HepG2 (cell line): ENCODE data around the gene TRNP1. TPM values are rescaled to one million over a fixed set of nuclear protein-coding genes. Genes with fewer than 3 reads are reported as not detected.
A peak's percentile ranks its signal among the peaks of the same experiment; 100 is the strongest.

Experiments
- CBX5 ChIP-seq: sonication (generic); formaldehyde crosslinking; IDR thresholded peaks from 2 replicates; pipeline ENCODE4 v1.4.0; 2020; ENCODE audit warnings: missing genetic modification reagents, borderline replicate concordance
- ESRRA ChIP-seq: sonication (generic); formaldehyde crosslinking; IDR thresholded peaks from 2 replicates; pipeline ENCODE4 v1.5.1; 2020; ENCODE audit warnings: mild to moderate bottlenecking, low read depth, missing genetic modification reagents
- HOXA3 ChIP-seq: sonication (generic); formaldehyde crosslinking; IDR thresholded peaks from 2 replicates; pipeline ENCODE4 v1.5.0; 2020; ENCODE audit warnings: missing genetic modification reagents
- KLF13 ChIP-seq: sonication (generic); formaldehyde crosslinking; IDR thresholded peaks from 2 replicates; pipeline ENCODE4 v1.4.0; 2020; ENCODE audit warnings: mild to moderate bottlenecking, missing genetic modification reagents
- MEIS1 ChIP-seq: sonication (generic); formaldehyde crosslinking; IDR thresholded peaks from 2 replicates; pipeline ENCODE4 v1.9.0; 2021; ENCODE audit warnings: mild to moderate bottlenecking, missing genetic modification reagents, moderate library complexity, borderline replicate concordance
- PCBP1 ChIP-seq: fragments of 200-400 bp; formaldehyde crosslinking; IDR thresholded peaks from 2 replicates; pipeline ENCODE4 v1.6.1; 2017; ENCODE audit warnings: mild to moderate bottlenecking, low read depth, low read length, borderline replicate concordance
- POLR2AphosphoS2 ChIP-seq: IDR thresholded peaks from 2 replicates; pipeline ENCODE4 v1.6.1; 2011; ENCODE audit warnings: low read depth, low read length, improper control_type of control experiment
- RARA ChIP-seq: IDR thresholded peaks from 2 replicates; pipeline ENCODE4 v1.6.1; 2016; ENCODE audit warnings: missing genetic modification reagents, missing compliant biosample characterization
- RARG ChIP-seq: sonication (generic); formaldehyde crosslinking; IDR thresholded peaks from 2 replicates; pipeline ENCODE4 v1.4.0; 2020; ENCODE audit warnings: low read depth, mild to moderate bottlenecking, missing genetic modification reagents
- RELA ChIP-seq: sonication (generic); formaldehyde crosslinking; IDR thresholded peaks from 2 replicates; pipeline ENCODE4 v1.4.0; 2020; ENCODE audit warnings: missing genetic modification reagents
- SIN3B ChIP-seq: fragments of 150-350 bp; IDR thresholded peaks from 2 replicates; pipeline ENCODE4 v1.6.1; 2014; ENCODE audit warnings: low read length
- SMARCC2 ChIP-seq: fragments of 450-650 bp; IDR thresholded peaks from 2 replicates; pipeline ENCODE4 v1.6.1; 2017; ENCODE audit warnings: antibody characterized with exemption, mild to moderate bottlenecking
- TARDBP ChIP-seq: sonication (generic); formaldehyde crosslinking; IDR thresholded peaks from 2 replicates; pipeline ENCODE4 v1.8.0; 2022; ENCODE audit warnings: mild to moderate bottlenecking, missing genetic modification reagents
- TGIF2 ChIP-seq: IDR thresholded peaks from 2 replicates; pipeline ENCODE4 v1.6.1; 2016; ENCODE audit warnings: control low read depth, missing compliant biosample characterization
- ZMYM4 ChIP-seq: sonication (generic); formaldehyde crosslinking; IDR thresholded peaks from 2 replicates; pipeline ENCODE4 v1.8.1; 2023; ENCODE audit warnings: mild to moderate bottlenecking, missing genetic modification reagents
- ZNF567 ChIP-seq: sonication (generic); formaldehyde crosslinking; IDR thresholded peaks from 2 replicates; pipeline ENCODE4 v1.8.1; 2023; ENCODE audit warnings: mild to moderate bottlenecking, missing genetic modification reagents, borderline replicate concordance
- ZNF883 ChIP-seq: sonication (generic); formaldehyde crosslinking; IDR thresholded peaks from 2 replicates; pipeline ENCODE4 v1.5.1; 2020; ENCODE audit warnings: mild to moderate bottlenecking, missing genetic modification reagents; ENCODE audit errors: not compliant biosample characterization
- ZSCAN9 ChIP-seq: IDR thresholded peaks from 2 replicates; pipeline ENCODE4 v1.6.1; 2016; ENCODE audit warnings: borderline replicate concordance
- polyA plus RNA-seq, 8 experiments: library from polyadenylated mRNA; depleted of rRNA in 3 of 8; stranded (reverse) in 7 of 8; unstranded in 1 of 8; fragments of >200 nt; fragmentation: Illumina TruSeq in 4 of 8; extraction: Trizol in 4 of 8; gene quantifications; 2 replicates each; pipeline versions ENCODE4 v1.2.1 to v1.2.3, GENCODE V29; 2011 to 2016; ENCODE audit warnings: low read depth in 4 of 8, missing spikeins in 1 of 8, mixed read lengths in 1 of 8; ENCODE audit not compliant: insufficient read depth in 1 of 8
- total RNA-seq, 5 experiments: library from RNA; depleted of rRNA; stranded (reverse); fragments of >200 nt; fragmentation: Illumina TruSeq; extraction: Trizol; gene quantifications; 2 replicates each; pipeline ENCODE4 v1.2.3, GENCODE V29; 2016; ENCODE audit warnings: low read depth in 1 of 5
- TF ChIP-seq, protein P1 (sequence below): sonication (generic); formaldehyde crosslinking; IDR thresholded peaks from 2 replicates; pipeline ENCODE4 v1.5.0; 2020; ENCODE audit warnings: missing genetic modification reagents, mild to moderate bottlenecking, borderline replicate concordance
- TF ChIP-seq, protein P2 (sequence below): sonication (generic); formaldehyde crosslinking; IDR thresholded peaks from 2 replicates; pipeline ENCODE4 v1.4.0; 2020; ENCODE audit warnings: mild to moderate bottlenecking, low read depth, missing genetic modification reagents
- TF ChIP-seq, protein P3 (sequence below): sonication (generic); formaldehyde crosslinking; IDR thresholded peaks from 2 replicates; pipeline ENCODE4 v1.5.0; 2020; ENCODE audit warnings: mild to moderate bottlenecking, missing genetic modification reagents, moderate library complexity
- TF ChIP-seq, protein P4 (sequence below): sonication (generic); formaldehyde crosslinking; IDR thresholded peaks from 2 replicates; pipeline ENCODE4 v1.5.1; 2020; ENCODE audit warnings: missing genetic modification reagents, mild to moderate bottlenecking, borderline replicate concordance
- TF ChIP-seq, protein P5 (sequence below): sonication (generic); formaldehyde crosslinking; IDR thresholded peaks from 2 replicates; pipeline ENCODE4 v1.5.1; 2020; ENCODE audit warnings: missing genetic modification reagents, mild to moderate bottlenecking, borderline replicate concordance

TRNP1 gene
- total and polyA plus RNA-seq, 2 of the 13 experiments (the other 11 are each of a cell fraction or from before 2014, with no cell fraction given), result 42.0 to 158 TPM

- TF ChIP-seq ZNF567 (CRISPR knock-in tag), result no peak; the same call in 1 of the 2 replicates
- peak; percentile 61; the same call in 1 of the 2 replicates for TF ChIP-seq ZSCAN9 (CRISPR knock-in tag)
- TF ChIP-seq, protein P1, sequence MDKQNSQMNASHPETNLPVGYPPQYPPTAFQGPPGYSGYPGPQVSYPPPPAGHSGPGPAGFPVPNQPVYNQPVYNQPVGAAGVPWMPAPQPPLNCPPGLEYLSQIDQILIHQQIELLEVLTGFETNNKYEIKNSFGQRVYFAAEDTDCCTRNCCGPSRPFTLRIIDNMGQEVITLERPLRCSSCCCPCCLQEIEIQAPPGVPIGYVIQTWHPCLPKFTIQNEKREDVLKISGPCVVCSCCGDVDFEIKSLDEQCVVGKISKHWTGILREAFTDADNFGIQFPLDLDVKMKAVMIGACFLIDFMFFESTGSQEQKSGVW, result no peak
- no peak for TF ChIP-seq SIN3B
- peak; percentile 49; the same call in 1 of the 2 replicates for TF ChIP-seq TGIF2 (CRISPR knock-in tag)
- TF ChIP-seq TARDBP, result peak; percentile 58
- TF ChIP-seq ESRRA (CRISPR knock-in tag), result peak; percentile 93
- no peak for TF ChIP-seq RARG (CRISPR knock-in tag)
- TF ChIP-seq, protein P2, sequence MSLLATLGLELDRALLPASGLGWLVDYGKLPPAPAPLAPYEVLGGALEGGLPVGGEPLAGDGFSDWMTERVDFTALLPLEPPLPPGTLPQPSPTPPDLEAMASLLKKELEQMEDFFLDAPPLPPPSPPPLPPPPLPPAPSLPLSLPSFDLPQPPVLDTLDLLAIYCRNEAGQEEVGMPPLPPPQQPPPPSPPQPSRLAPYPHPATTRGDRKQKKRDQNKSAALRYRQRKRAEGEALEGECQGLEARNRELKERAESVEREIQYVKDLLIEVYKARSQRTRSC (CRISPR knock-in tag), result no peak
- peak; percentile 80 for TF ChIP-seq ZNF883 (CRISPR knock-in tag)
- peak; percentile 98 for TF ChIP-seq PCBP1
- peak; percentile 98 for TF ChIP-seq RARA (CRISPR knock-in tag)
- TF ChIP-seq MEIS1 (CRISPR knock-in tag), result no peak
- 0 out of 2 replicates have a peak, but pooled peaks have one; percentile 36 for TF ChIP-seq KLF13 (CRISPR knock-in tag)
- TF ChIP-seq, protein P3, sequence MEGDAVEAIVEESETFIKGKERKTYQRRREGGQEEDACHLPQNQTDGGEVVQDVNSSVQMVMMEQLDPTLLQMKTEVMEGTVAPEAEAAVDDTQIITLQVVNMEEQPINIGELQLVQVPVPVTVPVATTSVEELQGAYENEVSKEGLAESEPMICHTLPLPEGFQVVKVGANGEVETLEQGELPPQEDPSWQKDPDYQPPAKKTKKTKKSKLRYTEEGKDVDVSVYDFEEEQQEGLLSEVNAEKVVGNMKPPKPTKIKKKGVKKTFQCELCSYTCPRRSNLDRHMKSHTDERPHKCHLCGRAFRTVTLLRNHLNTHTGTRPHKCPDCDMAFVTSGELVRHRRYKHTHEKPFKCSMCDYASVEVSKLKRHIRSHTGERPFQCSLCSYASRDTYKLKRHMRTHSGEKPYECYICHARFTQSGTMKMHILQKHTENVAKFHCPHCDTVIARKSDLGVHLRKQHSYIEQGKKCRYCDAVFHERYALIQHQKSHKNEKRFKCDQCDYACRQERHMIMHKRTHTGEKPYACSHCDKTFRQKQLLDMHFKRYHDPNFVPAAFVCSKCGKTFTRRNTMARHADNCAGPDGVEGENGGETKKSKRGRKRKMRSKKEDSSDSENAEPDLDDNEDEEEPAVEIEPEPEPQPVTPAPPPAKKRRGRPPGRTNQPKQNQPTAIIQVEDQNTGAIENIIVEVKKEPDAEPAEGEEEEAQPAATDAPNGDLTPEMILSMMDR (CRISPR knock-in tag), result peak; percentile 43
- TF ChIP-seq, protein P4, sequence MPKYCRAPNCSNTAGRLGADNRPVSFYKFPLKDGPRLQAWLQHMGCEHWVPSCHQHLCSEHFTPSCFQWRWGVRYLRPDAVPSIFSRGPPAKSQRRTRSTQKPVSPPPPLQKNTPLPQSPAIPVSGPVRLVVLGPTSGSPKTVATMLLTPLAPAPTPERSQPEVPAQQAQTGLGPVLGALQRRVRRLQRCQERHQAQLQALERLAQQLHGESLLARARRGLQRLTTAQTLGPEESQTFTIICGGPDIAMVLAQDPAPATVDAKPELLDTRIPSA (CRISPR knock-in tag), result 0 out of 2 replicates have a peak, but pooled peaks have one; percentile 52
- TF ChIP-seq RELA (CRISPR knock-in tag), result peak; percentile 75; the same call in 1 of the 2 replicates
- 0 out of 2 replicates have a peak, but pooled peaks have one; percentile 49 for TF ChIP-seq CBX5
- TF ChIP-seq SMARCC2, result no peak
- TF ChIP-seq, protein P5, sequence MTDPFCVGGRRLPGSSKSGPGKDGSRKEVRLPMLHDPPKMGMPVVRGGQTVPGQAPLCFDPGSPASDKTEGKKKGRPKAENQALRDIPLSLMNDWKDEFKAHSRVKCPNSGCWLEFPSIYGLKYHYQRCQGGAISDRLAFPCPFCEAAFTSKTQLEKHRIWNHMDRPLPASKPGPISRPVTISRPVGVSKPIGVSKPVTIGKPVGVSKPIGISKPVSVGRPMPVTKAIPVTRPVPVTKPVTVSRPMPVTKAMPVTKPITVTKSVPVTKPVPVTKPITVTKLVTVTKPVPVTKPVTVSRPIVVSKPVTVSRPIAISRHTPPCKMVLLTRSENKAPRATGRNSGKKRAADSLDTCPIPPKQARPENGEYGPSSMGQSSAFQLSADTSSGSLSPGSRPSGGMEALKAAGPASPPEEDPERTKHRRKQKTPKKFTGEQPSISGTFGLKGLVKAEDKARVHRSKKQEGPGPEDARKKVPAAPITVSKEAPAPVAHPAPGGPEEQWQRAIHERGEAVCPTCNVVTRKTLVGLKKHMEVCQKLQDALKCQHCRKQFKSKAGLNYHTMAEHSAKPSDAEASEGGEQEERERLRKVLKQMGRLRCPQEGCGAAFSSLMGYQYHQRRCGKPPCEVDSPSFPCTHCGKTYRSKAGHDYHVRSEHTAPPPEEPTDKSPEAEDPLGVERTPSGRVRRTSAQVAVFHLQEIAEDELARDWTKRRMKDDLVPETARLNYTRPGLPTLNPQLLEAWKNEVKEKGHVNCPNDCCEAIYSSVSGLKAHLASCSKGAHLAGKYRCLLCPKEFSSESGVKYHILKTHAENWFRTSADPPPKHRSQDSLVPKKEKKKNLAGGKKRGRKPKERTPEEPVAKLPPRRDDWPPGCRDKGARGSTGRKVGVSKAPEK (CRISPR knock-in tag), result no peak
- peak; percentile 37; the same call in 1 of the 2 replicates for TF ChIP-seq ZMYM4 (CRISPR knock-in tag)
- TF ChIP-seq POLR2AphosphoS2, result no peak
- peak; percentile 84 for TF ChIP-seq HOXA3 (CRISPR knock-in tag)
These were observed at the start of gene TRNP1 (continued) for GRCh38 chr1:26993237-26994019.
